ENCODE results near the gene KCNJ15. TPM values are rescaled to one million over a fixed set of nuclear protein-coding genes. Genes with fewer than 3 reads are reported as not detected.
"Not testable (repeated sequence)": the region's sequence is repeated elsewhere in the genome, so short reads cannot be mapped to it uniquely, and the experiment has no call there.

The KCNJ15 gene
- total RNA-seq, 2 donors from 2014 or later, result 0.33 to 1.3 TPM

- no peaks in the 10 kb centered on the region for H3K36me3 ChIP-seq
- H3K27ac ChIP-seq, result no peak overlapping the region
- no peak for TF ChIP-seq CTCF (IDR thresholded peaks at IDR 0.05)
- H3K27me3 ChIP-seq, result no peaks in the 10 kb centered on the region
- H3K9me3 ChIP-seq, result peaks cover 7 to 53% of the 10 kb centered on the region in 2 donors
- H3K4me3 ChIP-seq, result no peak overlapping the region
- no peaks in the 10 kb centered on the region for H3K4me1 ChIP-seq
- no peak for DNase-seq (ENCODE audit: low spot score)
These were observed 27.4 kb upstream of the KCNJ15 start for GRCh38 chr21:38229260-38229877.

DNA sequence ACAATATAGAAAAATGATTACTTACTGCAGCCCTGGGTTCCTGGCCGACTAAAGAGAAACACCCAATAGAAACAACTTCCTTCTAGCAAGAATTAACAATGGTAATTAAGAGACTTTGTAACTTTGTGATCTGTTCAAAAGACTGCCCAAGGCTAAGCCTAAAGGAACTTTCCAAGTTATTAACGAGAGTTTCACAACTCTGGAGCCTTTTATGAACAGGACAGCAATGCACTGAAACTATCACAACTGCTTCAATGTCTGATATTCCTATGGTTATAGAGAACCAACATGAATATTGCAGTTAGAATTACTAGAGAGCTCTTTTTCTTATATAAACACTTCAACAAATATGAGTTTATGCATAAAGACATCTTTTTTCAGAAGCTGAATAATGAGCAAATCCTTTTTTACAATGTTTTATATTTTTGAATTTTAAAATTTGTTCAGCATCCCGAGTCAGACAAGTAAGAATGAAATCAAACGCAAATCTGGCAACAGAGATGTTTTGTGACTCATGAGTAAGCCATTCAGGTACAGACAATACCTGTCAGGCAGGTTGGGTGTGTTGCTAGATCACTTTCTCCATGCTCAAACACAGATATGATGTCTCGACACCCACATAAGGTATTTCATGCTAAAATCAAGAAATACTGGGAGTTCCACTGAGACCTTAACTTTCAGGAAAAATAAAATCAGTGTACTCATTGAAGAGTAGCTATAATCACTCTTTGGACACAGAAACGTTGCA is 22.2 kb upstream of the KCNJ15 start:
- no peak for DNase-seq (ENCODE audit: low spot score)

DNA sequence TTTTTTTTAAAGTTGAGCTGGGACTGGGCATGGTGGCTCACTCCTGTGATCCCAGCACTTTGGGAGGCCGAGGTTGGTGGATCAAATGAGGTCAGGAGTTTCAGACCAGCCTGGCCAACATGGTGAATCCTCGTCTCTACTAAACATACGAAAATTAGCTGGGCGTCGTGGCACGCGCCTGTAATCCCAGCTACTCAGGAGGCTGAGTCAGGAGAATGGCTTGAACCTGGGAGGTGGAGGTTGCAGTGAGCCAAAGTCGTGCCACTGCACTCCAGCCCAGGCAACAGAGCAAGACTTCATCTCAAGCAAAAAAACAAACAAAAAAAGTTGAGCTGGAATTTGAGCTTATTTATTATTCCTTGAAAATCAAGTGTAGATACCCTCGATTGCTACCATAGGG is 21.5 kb upstream of the KCNJ15 start:
- not testable (repeated sequence) for H3K27me3 ChIP-seq; H3K4me1 ChIP-seq; H3K36me3 ChIP-seq; DNase-seq (ENCODE audit: low spot score); H3K4me3 ChIP-seq; H3K27ac ChIP-seq
- peaks cover 0 to 15% of the 10 kb centered on the region in 2 donors for H3K9me3 ChIP-seq

More for the DNA sequence above, 22.2 kb upstream of the KCNJ15 start:
- H3K4me1 ChIP-seq, result peaks cover 0 to 4% of the 10 kb centered on the region in 2 donors
- no peak for TF ChIP-seq CTCF (IDR thresholded peaks at IDR 0.05)
- no peaks in the 10 kb centered on the region for H3K36me3 ChIP-seq
- H3K4me3 ChIP-seq, result no peak overlapping the region
- no peaks in the 10 kb centered on the region for H3K27me3 ChIP-seq
- peaks cover 0 to 22% of the 10 kb centered on the region in 2 donors for H3K9me3 ChIP-seq
- no peak overlapping the region for H3K27ac ChIP-seq

GRCh38 chr21:38236232-38236631 is 20.6 kb upstream of the KCNJ15 start:
- TF ChIP-seq CTCF (IDR thresholded peaks at IDR 0.05), result peak in 1 of 2 donors; percentile 20
- Histone ChIP-seq H3K27me3 (no peaks in the 10 kb centered on the region), H3K27ac (no peak overlapping the region), H3K4me3 (no peak overlapping the region), H3K9me3 (peaks cover 0 to 5% of the 10 kb centered on the region in 2 donors), H3K36me3 (no peaks in the 10 kb centered on the region), H3K4me1 (peaks cover 0 to 14% of the 10 kb centered on the region in 2 donors)
- no peak for DNase-seq (ENCODE audit: low spot score)

DNA sequence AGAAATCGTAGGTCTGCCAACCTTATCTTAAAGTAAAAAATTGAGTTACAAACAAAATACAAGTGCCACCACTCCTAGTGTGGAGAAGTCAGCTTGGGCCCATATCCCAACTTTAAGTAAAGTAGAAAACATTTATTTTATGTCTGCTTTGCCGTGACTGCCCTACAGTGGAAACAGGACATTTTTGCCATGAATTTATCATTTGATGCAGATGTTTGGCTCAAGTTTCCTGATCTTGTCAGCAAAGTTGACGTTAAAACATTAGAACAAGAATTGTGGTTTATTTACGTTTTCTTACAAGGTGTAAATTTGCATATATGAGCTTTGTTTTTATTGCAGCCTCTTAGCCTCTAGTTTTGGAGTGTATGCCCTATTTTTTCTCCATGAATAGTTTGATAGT is 17.1 kb upstream of the KCNJ15 start:
- TF ChIP-seq CTCF (IDR thresholded peaks at IDR 0.05), result no peak
- DNase-seq (ENCODE audit: low spot score), result no peak
- H3K4me1 ChIP-seq, result peaks cover 0 to 22% of the 10 kb centered on the region in 2 donors

DNA sequence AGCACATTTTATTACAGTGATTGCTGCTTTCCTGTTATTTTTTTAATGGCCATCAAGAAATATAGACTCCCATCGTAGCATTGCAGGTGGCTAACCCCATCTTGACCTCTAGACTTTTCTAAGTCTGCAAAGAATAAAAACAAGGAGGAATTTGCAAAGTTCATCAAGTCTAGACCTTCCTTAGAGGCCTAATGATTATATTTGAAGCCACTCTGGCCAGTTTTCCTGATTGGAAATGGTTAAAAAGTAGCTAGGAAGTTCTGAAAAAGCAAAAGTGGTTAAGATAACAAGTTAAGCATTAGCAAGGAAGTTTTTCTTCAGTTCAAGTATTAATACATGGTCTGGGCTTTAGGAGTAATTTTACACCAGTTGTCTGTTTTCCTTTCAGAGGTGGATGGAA is 16.7 kb upstream of the KCNJ15 start:
- no peak for DNase-seq (ENCODE audit: low spot score)
- Histone ChIP-seq H3K36me3 (no peaks in the 10 kb centered on the region), H3K9me3 (no peaks in the 10 kb centered on the region), H3K27ac (peak overlapping the region in 1 of 2 donors; percentile 88), H3K4me3 (no peak overlapping the region), H3K4me1 (peaks cover 0 to 22% of the 10 kb centered on the region in 2 donors), H3K27me3 (no peaks in the 10 kb centered on the region)
- no peak for TF ChIP-seq CTCF (IDR thresholded peaks at IDR 0.05)

More for the DNA sequence above, 17.1 kb upstream of the KCNJ15 start:
- no peaks in the 10 kb centered on the region for H3K36me3 ChIP-seq
- H3K27ac ChIP-seq, result no peak overlapping the region
- H3K27me3 ChIP-seq, result no peaks in the 10 kb centered on the region
- no peak overlapping the region for H3K4me3 ChIP-seq
- no peaks in the 10 kb centered on the region for H3K9me3 ChIP-seq

Measured in right atrium auricular region (tissue), 2 donors.